Endothelial cell of umbilical vein (primary cell): ENCODE results near the gene ZMIZ1. TPM values are rescaled to one million over a fixed set of nuclear protein-coding genes. Genes with fewer than 3 reads are reported as not detected.

ENCODE experiments used
- BruUV-seq: library from RNA; stranded (reverse); fragments of 400-500 nt; replicated peaks from 2 replicates; lab custom pipeline; 2021; lab: Mats Ljungman, UMichigan
- CTCF ChIA-PET: fragments of 300-600, 350-600 bp; sonication (Branson Sonifier 250); formaldehyde crosslinking; loops from one replicate; lab custom pipeline; 2021; ENCODE audit warnings: antibody characterized with exemption, inconsistent platforms; lab: Charles Lee
- POLR2A ChIA-PET: fragments of 300-600, 350-600 bp; sonication (Branson Sonifier 250); formaldehyde crosslinking; loops from one replicate; lab custom pipeline; 2021; ENCODE audit warnings: antibody characterized with exemption, inconsistent platforms; lab: Charles Lee
- DNase-seq: peaks from one replicate; pipeline ENCODE4 v3.0.0-alpha.2; 2011; ENCODE audit warnings: low read depth, low spot score
- FAIRE-seq: peaks from 2 replicates; lab custom pipeline; 2011; peaks lifted over from hg19 to GRCh38; lab: Jason Lieb, UNC
- H2AFZ ChIP-seq: 2 replicates; pipeline ENCODE4 v1.6.0; 2012; ENCODE audit warnings: low read depth, low read length, control low read depth, inconsistent platforms
- H3K27ac ChIP-seq: 2 replicates; pipeline ENCODE4 v1.5.1; 2011; ENCODE audit warnings: low read depth, mild to moderate bottlenecking, control low read depth, low read length, moderate library complexity; ENCODE audit not compliant: insufficient read depth
- H3K27me3 ChIP-seq, 2 experiments: 2 replicates each; pipeline versions ENCODE4 v1.6.0 to v1.6.1; 2011; ENCODE audit warnings: low read length in 2 of 2, mixed read lengths in 1 of 2; ENCODE audit not compliant: control insufficient read depth in 2 of 2, insufficient read depth in 2 of 2
- H3K36me3 ChIP-seq, 2 experiments: 2 replicates in 1 of 2; 3 replicates in 1 of 2; pipeline ENCODE4 v1.5.1; 2011; ENCODE audit warnings: low read length in 2 of 2, mild to moderate bottlenecking in 1 of 2, moderate library complexity in 1 of 2; ENCODE audit not compliant: control insufficient read depth in 2 of 2, insufficient read depth in 2 of 2; ENCODE audit errors: extremely low read depth in 1 of 2
- H3K4me1 ChIP-seq: 3 replicates; pipeline ENCODE4 v1.5.1; 2011; ENCODE audit warnings: mild to moderate bottlenecking, low read length; ENCODE audit not compliant: control insufficient read depth, insufficient read depth; ENCODE audit errors: extremely low read depth
- H3K4me2 ChIP-seq: 2 replicates; pipeline ENCODE4 v1.6.1; 2011; ENCODE audit warnings: low read length, control low read depth, mixed read lengths; ENCODE audit not compliant: insufficient read depth
- H3K4me3 ChIP-seq, 3 experiments: fragments of 200-600 bp in 1 of 3; sonication (generic), shearing (Covaris generic) in 1 of 3; replicated peaks in 1 of 3; 2 replicates each; pipeline ENCODE4 v1.5.1; 2011 to 2016; ENCODE audit warnings: control low read depth in 3 of 3, low read length in 3 of 3, mild to moderate bottlenecking in 2 of 3, inconsistent platforms in 1 of 3, low read depth in 1 of 3, moderate library complexity in 1 of 3; ENCODE audit not compliant: insufficient read depth in 1 of 3
- H3K79me2 ChIP-seq: 2 replicates; pipeline ENCODE4 v1.6.0; 2012; ENCODE audit warnings: low read length, inconsistent platforms; ENCODE audit not compliant: control insufficient read depth, insufficient read depth
- H3K9ac ChIP-seq: replicated peaks from 2 replicates; pipeline ENCODE3; 2011; ENCODE audit warnings: low read length, control low read depth; ENCODE audit not compliant: insufficient read depth; ENCODE audit errors: extremely low read depth
- H3K9me1 ChIP-seq: replicated peaks from 3 replicates; pipeline ENCODE4 v1.6.0; 2011; ENCODE audit warnings: mild to moderate bottlenecking, low read length; ENCODE audit not compliant: control insufficient read depth, insufficient read depth; ENCODE audit errors: extremely low read depth
- H3K9me3 ChIP-seq: replicated peaks from 2 replicates; pipeline ENCODE4 v1.5.1; 2012; ENCODE audit warnings: low read length, inconsistent platforms; ENCODE audit not compliant: control insufficient read depth, insufficient read depth
- H4K20me1 ChIP-seq: replicated peaks from 2 replicates; pipeline ENCODE3; 2011; ENCODE audit warnings: mild to moderate bottlenecking, low read length; ENCODE audit not compliant: control insufficient read depth, insufficient read depth; ENCODE audit errors: extremely low read depth
- EZH2 ChIP-seq: IDR thresholded peaks from 2 replicates; pipeline ENCODE4 v1.6.1; 2012; ENCODE audit warnings: borderline replicate concordance, low read depth, mild to moderate bottlenecking, moderate library complexity, low read length, inconsistent platforms; ENCODE audit not compliant: severe bottlenecking
- FOS ChIP-seq: IDR thresholded peaks from 2 replicates; pipeline ENCODE4 v1.6.1; 2011; ENCODE audit warnings: mild to moderate bottlenecking, low read length, moderate library complexity, borderline replicate concordance; ENCODE audit not compliant: insufficient read depth
- GATA2 ChIP-seq: IDR thresholded peaks from 2 replicates; pipeline ENCODE4 v1.7.0; 2011; ENCODE audit warnings: low read depth, mild to moderate bottlenecking, moderate library complexity, mixed read lengths, low read length; ENCODE audit not compliant: insufficient read length, insufficient read depth
- JUN ChIP-seq: IDR thresholded peaks from 2 replicates; pipeline ENCODE4 v1.6.1; 2011; ENCODE audit warnings: borderline replicate concordance, low read depth; ENCODE audit not compliant: insufficient read length, insufficient read depth
- MYC ChIP-seq: IDR thresholded peaks from one replicate; pipeline ENCODE4 v1.6.1; 2011; ENCODE audit warnings: mild to moderate bottlenecking, low read depth, low read length
- POLR2A ChIP-seq: IDR thresholded peaks from 2 replicates; pipeline ENCODE4 v1.6.1; 2012; ENCODE audit warnings: low read depth, mild to moderate bottlenecking, control low read depth, low read length
- POLR2AphosphoS5 ChIP-seq: IDR thresholded peaks from 2 replicates; pipeline ENCODE4 v1.6.1; 2012; ENCODE audit warnings: low read depth, mild to moderate bottlenecking, control low read depth, low read length, moderate library complexity; ENCODE audit not compliant: insufficient read depth
- dilution Hi-C: fragments of 300-500 bp; cut with MboI; formaldehyde crosslinking; loops from one replicate; pipeline ENCODE4 v1.15.0; 2019; ENCODE audit warnings: low sequenced_read_pairs; ENCODE audit not compliant: extremely low pct_ligation_motif_present
- intact Hi-C: fragments of 100-400 bp; cut with micrococcal nuclease; formaldehyde crosslinking; loops from one replicate; pipeline ENCODE4 v1.10.0; 2022
- polyA plus RNA-seq, 4 experiments: library from polyadenylated mRNA; depleted of rRNA in 3 of 4; stranded (reverse) in 3 of 4; unstranded in 1 of 4; fragments of >200 nt; gene quantifications; 2 replicates each; pipeline versions ENCODE4 v1.2.1 to v1.2.3, GENCODE V29; 2011 to 2012; ENCODE audit warnings: missing spikeins in 1 of 4
- total RNA-seq: library from RNA; stranded (reverse); gene quantifications from 2 replicates; pipeline ENCODE4 v1.2.3, GENCODE V29; 2021
- TF ChIP-seq, protein P1 (sequence below): IDR thresholded peaks from 2 replicates; pipeline ENCODE4 v1.6.1; 2011; ENCODE audit not compliant: insufficient read depth, insufficient read length
- TF ChIP-seq, protein P2 (sequence below), 2 donors: IDR thresholded peaks; 1 replicate in 1 of 2; 2 replicates in 1 of 2; pipeline ENCODE4 v1.5.1; 2011; ENCODE audit warnings: low read length in 2 of 2, mild to moderate bottlenecking in 2 of 2, moderate library complexity in 2 of 2, control low read depth in 1 of 2, inconsistent platforms in 1 of 2, low read depth in 1 of 2; ENCODE audit not compliant: insufficient read depth in 1 of 2; ENCODE audit errors: extremely low read depth in 1 of 2

The ZMIZ1 gene
- total and polyA plus RNA-seq, 2 donors (not counting 3 experiments of a cell fraction or from before 2014, with no cell fraction given), result 12.5 to 46.7 TPM

DNA sequence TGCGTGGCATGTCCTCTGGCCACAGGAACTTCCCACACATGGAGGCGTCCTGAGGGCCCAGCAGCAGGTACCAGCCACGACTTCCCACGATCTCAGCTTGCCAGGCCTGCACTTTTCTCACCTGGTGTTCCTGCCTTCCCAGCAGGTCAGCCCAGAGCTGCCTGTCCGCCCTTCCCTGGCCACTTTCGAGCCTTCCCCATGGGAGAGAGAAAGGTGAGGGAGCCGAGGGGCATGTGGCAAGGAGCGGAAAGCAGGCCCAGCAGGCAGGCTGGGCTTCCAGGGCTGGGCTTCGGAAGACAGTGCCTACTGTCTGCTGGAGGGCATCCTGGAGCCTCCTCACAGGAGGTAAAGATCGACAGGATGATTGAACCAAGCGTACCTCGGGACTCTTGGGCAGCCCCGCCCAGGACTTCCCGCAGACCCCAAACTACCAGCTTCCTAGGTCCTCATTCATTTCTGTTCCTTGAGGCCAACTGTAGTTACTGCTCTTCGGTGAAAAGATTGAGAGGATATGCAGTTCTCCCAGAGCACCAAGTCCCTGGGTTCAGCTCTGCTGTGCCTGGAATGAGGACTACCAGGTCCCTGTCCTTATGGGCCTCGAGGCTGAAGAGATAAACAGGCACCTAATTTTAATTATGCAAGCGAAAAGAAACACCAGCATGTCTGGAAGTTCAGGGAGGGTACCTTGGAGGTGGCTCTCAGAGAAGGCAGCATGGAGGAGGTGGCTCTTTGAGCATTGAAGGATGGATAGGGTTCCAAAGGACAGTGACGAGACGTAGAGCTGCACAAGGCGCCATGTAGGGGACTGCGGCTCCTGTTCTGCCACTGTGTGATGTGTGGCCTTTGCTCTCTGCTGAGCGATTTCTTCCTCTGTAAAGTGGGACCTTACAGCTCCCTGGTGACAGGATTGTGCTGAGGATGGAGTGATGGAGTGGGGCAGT lies 87.8 kb downstream of the ZMIZ1 start:
- no peak for TF ChIP-seq MYC
- TF ChIP-seq, protein P1, sequence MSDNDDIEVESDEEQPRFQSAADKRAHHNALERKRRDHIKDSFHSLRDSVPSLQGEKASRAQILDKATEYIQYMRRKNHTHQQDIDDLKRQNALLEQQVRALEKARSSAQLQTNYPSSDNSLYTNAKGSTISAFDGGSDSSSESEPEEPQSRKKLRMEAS, result no peak
- TF ChIP-seq POLR2AphosphoS5, result no peak
- no peak for TF ChIP-seq POLR2A
- TF ChIP-seq, protein P2, sequence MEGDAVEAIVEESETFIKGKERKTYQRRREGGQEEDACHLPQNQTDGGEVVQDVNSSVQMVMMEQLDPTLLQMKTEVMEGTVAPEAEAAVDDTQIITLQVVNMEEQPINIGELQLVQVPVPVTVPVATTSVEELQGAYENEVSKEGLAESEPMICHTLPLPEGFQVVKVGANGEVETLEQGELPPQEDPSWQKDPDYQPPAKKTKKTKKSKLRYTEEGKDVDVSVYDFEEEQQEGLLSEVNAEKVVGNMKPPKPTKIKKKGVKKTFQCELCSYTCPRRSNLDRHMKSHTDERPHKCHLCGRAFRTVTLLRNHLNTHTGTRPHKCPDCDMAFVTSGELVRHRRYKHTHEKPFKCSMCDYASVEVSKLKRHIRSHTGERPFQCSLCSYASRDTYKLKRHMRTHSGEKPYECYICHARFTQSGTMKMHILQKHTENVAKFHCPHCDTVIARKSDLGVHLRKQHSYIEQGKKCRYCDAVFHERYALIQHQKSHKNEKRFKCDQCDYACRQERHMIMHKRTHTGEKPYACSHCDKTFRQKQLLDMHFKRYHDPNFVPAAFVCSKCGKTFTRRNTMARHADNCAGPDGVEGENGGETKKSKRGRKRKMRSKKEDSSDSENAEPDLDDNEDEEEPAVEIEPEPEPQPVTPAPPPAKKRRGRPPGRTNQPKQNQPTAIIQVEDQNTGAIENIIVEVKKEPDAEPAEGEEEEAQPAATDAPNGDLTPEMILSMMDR (IDR thresholded peaks at IDR 0.05; ENCODE audit: extremely low read depth in 1 of 2, insufficient read depth in 1 of 2, low read depth in 1 of 2, low read length in 2 of 2), result no peak
- TF ChIP-seq FOS, result no peak
- no peak for TF ChIP-seq JUN
- TF ChIP-seq GATA2, result no peak
- no peak for TF ChIP-seq EZH2
- FAIRE-seq, result no peak
- Histone ChIP-seq H3K4me2 (no peak overlapping the region), H3K27me3 (no peaks in the 10 kb centered on the region), H3K36me3 (no peaks in the 10 kb centered on the region), H3K79me2 (peaks cover 43% of the 10 kb centered on the region), H3K4me3 (no peak overlapping the region), H3K4me1 (peaks cover 68% of the 10 kb centered on the region), H2AFZ (no peak overlapping the region), H3K27ac (peak overlapping the region; percentile 95), H4K20me1 (no peaks in the 10 kb centered on the region), H3K9me3 (no peaks in the 10 kb centered on the region), H3K9ac (peak overlapping the region; percentile 67), H3K9me1 (no peaks in the 10 kb centered on the region)
- intact Hi-C loops (loop anchor here (1.0 to 5.0 kb wide), 3 partner anchors 39 to 86 kb away; no protein-coding TSS in a partner anchor), dilution Hi-C loops (no loop called here)
- ChIA-PET CTCF (interaction anchor here (0.6 to 4.7 kb wide), 7 partner anchors 8 to 1300 kb away, joined by 3 to 41 read pairs (median 5); no protein-coding TSS in a partner anchor), POLR2A (interaction anchor here (0.7 to 0.9 kb wide), 2 partner anchors 8 to 32 kb away, joined by 3 read pairs; no protein-coding TSS in a partner anchor)
- no TSS peak for BruUV-seq
- no peak for DNase-seq
